GM18511 (cell line): Measurements from ENCODE around the gene PDZRN3.
A peak's percentile ranks its signal among the peaks of the same experiment; 100 is the strongest.
"Not testable (repeated sequence)": the region's sequence is repeated elsewhere in the genome, so short reads cannot be mapped to it uniquely, and the experiment has no call there.

Experiments
- ATAC-seq: cut with Tn5 transposase; IDR thresholded peaks from one replicate; pipeline ENCODE4 v1.9.1; 2021; ENCODE audit warnings: mild to moderate bottlenecking, moderate library complexity; ENCODE audit not compliant: unreplicated experiment

Gene PDZRN3

DNA sequence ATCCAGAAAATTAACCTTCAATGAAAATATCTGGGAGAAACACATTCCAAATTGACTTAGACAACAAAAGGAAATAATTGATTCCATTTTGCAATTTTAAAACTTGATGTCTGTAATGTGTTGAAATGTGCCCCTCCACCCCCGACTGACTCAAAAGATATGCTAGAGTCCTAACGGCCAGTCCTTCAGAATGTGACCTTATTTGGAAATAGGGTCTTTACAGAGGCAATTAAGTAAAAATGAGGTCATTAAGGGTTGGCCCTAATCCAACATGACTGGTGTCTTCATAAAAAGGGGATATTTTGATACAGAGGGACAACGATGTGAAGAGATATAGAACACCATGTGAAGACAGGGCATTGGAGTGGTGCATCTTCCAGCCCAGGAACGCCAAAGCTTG lies 153.9 kb downstream of the PDZRN3 start:
- no peak for ATAC-seq

DNA sequence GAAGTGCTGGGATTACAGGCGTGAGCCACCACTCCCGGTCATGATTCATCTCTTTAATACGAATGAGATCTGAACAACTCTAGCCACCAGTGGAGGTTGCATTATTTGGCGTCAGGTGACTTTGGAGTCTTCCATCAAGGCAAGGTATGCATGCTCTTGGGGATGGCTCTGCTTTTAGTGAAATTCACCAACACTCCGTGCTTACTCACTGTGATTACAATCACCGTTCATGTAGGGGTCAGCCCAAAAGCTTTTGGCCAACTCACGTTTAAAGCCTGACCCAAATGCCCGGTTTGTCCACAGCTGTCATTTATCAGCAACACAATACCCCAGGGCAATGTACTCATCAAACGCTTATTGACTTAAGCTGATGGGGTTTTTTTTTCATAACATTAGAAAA lies 155.4 kb downstream of the PDZRN3 start:
- ATAC-seq: no peak

DNA sequence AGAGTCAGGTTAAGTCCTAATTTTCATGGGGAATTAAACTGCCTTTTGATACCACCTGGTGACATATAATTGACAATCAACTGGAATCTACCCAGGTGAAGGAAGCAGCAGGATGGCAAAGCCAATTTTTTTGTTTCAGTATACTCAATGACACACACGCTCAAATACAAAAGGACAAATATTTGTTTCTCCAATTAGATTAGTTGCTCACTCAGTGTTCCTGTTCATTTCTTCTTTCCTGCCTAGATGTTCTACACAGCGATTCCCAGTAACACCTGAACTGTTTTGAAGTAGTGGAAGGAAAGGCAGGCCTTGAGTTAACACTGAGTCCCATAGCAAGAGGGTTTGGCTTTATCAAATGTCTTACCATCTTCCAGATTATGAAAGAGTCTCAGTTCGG lies 157.5 kb downstream of the PDZRN3 start:
- ATAC-seq: no peak

DNA sequence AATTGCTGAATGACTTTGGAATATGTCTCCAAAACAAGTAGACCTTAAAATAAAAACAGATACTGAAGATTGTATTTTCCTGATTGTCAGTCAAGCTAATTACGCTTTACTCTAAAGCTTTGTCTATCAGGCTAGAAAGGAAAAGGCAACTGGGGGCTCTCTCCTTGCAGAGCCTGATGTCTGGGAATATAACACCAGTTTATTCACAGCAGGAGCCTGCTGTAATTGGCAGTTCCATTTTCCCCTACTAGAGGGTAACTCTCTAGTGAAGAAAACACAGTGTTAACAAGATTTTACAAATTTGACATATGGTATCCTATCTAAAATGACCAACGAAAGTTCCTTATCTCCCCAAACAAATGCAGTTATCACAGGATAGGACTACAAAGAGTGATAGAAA lies 158.8 kb downstream of the PDZRN3 start:
- no peak for ATAC-seq

GRCh38 chr3:73464126-73464525 lies 160.6 kb downstream of the PDZRN3 start:
- not testable (repeated sequence) for ATAC-seq

DNA sequence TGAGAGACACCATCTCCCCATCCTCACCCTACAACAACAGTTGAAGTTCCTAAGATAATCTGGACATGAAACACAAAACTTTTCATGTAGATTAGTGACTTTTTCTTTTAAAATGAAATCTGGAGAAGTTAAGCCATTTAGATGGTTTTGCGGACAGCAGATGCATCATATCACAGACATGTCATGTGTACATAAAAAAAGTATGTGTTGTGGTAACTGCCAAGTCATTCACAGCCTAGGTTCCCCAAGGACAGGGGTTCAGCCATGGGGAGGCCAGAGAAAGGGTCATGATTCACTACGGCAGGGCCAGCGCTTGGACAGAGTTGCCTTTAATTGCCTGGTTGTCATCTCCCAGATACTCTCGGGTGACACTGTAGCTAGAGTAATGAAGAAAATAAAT lies 163.2 kb downstream of the PDZRN3 start:
- ATAC-seq: no peak

GRCh38 chr3:73459711-73460110 lies 165.0 kb downstream of the PDZRN3 start:
- ATAC-seq: no peak

DNA sequence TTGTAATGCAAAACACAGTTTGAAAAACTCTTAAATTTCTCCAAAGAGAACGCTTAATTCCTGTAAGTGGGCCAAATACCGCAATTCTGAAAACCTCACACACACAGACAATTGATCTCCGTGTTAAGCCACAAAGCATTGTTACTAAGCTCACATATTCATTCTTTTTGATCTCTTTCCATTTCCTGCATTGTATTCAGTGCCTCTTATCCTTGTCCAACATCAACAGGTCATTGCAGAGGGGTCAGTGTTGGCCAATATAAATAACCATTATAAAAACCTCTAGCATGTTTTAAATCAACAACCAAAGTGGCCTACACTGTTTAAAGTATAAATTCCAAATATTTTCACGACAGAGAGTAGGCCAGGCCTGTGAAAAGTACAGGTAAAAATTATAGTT lies 171.1 kb downstream of the PDZRN3 start:
- ATAC-seq: no peak

DNA sequence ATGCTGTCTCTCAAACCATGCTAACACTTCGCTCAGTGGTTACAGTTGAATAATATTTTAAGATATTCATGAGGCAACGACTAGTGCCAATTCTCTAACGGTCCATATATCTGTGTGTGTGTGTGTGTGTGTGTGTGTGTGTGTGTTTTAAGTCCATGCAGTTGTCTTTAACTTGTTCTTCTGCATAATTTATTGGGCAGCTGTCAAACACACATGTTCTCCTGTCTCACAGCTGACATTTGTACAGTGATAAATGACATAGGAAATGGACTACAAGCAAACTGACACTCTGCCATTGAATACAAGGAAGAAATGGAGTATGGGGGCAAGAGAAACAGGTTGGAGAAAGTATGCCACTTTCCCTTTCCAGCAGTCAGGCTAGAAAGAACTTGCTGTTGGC lies 172.0 kb downstream of the PDZRN3 start:
- no peak for ATAC-seq

DNA sequence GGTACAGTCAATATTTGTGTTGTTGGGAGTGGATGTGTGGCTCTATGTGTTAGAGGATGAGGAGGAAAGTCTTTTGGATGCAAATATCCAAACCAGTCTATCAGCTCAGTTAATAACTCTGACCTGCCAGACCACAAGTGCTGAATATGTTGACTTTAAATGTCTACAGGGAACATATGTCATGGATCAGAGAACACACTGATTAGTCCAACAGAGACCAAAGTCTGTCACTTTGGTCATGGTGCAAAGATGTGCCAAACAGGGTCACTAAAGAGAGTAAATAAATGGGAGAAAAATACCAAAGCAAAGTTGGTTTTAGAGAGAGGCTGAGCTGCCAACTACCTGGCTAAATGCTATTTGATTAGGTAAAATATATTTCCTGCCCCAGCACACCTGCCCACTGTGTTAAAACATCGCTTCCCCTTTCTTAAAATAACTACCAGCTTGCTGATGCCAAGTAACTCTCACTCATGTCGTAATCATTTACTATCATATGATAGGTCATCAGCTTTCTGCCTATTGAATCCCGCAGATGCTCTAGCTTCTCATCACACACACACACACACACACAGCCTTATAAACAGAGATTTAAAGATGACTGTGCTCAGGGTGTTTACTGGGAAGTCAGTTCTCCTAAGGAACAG lies 173.3 kb downstream of the PDZRN3 start:
- ATAC-seq: peak; percentile 47

DNA sequence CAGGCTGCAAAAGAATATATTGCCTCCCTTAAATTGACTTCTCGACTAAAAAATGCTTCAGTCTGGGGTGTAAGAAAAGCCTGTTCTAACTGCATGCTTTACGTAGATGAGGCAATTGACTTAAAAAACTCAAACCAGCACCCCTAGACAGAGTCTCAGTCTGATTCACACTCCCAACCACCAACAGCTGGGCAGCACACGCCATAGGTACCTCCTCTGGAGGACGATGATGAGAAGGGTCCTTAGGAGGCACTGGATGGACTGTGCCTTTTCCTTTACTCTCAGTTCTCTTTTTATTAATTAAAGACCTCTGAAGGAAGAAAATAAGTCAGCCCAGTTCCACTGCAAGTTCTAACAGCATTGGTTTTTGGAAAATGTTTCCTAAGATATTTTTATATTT lies 175.0 kb downstream of the PDZRN3 start:
- peak; percentile 38 for ATAC-seq

DNA sequence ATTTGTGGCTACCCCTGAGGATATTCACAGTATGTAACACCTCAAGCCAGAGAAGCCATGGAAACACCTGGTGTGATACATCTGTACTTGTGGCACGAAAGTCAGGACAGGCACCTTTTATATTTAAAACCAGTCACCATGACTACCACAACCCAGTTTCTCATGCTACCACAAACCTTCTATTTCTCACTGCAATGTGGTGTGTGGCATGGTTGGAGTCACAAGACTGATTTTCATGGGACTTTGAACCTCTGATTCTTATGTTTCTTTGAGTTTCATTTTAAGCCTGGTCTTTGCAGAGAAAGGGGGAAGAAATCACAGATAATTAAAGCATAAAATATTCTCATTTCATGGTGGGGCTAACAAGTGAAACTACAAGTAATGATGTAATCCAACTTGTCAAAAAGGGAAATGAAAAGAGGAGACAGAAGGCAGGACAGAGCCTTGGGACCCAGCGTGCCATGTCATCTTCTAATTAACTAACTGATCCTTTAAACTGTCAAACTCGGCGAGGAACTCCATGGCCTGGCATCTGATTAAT lies 175.9 kb downstream of the PDZRN3 start:
- peak; percentile 89 for ATAC-seq

GRCh38 chr3:73448041-73448440 lies 176.7 kb downstream of the PDZRN3 start:
- no peak for ATAC-seq

DNA sequence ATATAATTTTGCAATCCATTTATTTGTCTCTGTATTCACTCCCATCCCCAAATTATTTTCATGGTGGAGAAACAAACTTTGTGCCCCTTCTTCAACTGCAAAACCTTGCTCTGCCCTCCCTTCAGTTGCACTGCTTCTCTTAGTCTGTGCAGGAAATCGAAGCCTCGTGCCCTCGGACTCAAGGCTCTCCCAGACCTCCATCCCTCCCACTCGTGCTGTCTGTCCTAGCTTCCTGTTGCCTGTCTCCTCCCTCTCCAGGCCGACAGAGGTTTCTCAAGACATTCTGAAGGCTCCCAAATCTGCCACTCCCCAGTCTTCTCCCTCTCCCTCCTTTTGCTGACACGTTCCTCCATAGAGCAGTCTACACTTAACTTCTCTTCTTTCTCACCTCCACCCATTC lies 177.6 kb downstream of the PDZRN3 start:
- ATAC-seq: no peak

GRCh38 chr3:73446467-73447110 lies 178.2 kb downstream of the PDZRN3 start:
- ATAC-seq: no peak

DNA sequence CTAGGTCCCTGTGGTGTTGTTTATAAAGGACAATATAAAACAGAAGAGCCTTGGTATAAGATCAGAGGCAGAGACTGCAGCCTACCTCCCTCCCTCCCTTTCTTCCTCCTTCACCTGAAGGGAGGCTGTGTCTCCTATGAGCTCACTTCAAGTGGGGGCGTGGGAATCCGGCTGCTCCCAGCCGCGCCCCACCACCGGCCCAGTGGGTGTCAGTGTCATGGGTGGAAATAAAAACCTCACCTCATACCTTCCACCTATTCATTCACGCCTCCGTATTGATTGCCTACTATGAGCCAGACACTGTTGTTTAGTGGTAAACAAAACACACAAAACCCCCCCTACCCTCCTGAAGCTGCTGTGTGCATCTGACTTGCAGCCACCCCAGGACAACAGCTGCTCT lies 181.9 kb downstream of the PDZRN3 start:
- no peak for ATAC-seq

DNA sequence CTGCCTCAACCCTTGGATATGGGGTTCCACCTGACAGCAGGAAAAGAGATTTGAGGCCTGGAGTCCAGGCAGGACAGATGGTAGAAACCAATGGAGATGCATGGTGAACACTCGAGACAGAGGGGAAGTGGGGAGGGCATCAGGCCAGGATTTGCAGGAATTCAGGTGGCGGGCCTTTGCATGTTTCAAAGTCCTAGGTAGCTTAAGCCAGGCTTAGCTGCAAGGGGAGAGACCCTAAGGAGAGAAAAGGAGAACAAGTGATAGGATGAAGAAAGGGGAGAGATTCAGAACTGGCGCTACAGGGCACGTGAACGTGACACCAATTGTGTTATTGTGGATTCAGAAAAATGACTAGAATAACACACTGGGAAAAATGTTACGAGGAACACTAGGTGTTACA lies 182.6 kb downstream of the PDZRN3 start:
- no peak for ATAC-seq

GRCh38 chr3:73437828-73438227 lies 186.9 kb downstream of the PDZRN3 start:
- no peak for ATAC-seq

GRCh38 chr3:73435055-73435454 lies 189.7 kb downstream of the PDZRN3 start:
- ATAC-seq: no peak

- no peak for ATAC-seq
These were observed 191.1 kb downstream of the PDZRN3 start for GRCh38 chr3:73433687-73434086.

GRCh38 chr3:73433079-73433478 lies 191.7 kb downstream of the PDZRN3 start:
- ATAC-seq: no peak

- ATAC-seq: no peak
These were observed 192.1 kb downstream of the PDZRN3 start for GRCh38 chr3:73432706-73433032.
